ENCODE results near the gene AGBL3.
"Not testable (repeated sequence)": the region's sequence is repeated elsewhere in the genome, so short reads cannot be mapped to it uniquely, and the experiment has no call there.

DNA sequence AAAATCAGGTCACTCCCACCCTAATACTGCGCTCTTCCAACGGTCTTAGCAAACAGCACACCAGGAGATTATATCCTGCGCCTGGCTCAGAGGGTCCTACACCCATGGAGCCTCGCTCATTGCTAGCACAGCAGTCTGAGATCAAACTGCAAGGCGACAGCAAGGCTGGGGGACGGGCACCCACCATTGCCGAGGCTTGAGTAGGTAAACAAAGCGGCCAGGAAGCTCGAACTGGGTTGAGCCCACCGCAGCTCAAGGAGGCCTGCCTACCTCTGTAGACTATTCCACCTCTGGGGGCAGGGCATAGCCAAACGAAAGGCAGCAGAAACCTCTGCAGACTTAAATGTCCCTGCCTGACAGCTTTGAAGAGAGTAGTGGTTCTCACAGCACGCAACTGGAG is 80.7 kb downstream of the AGBL3 start:
- not testable (repeated sequence) for TF ChIP-seq MYC (IDR thresholded peaks at IDR 0.05; ENCODE audit: low read depth, low read length)
- TF ChIP-seq, protein P1, sequence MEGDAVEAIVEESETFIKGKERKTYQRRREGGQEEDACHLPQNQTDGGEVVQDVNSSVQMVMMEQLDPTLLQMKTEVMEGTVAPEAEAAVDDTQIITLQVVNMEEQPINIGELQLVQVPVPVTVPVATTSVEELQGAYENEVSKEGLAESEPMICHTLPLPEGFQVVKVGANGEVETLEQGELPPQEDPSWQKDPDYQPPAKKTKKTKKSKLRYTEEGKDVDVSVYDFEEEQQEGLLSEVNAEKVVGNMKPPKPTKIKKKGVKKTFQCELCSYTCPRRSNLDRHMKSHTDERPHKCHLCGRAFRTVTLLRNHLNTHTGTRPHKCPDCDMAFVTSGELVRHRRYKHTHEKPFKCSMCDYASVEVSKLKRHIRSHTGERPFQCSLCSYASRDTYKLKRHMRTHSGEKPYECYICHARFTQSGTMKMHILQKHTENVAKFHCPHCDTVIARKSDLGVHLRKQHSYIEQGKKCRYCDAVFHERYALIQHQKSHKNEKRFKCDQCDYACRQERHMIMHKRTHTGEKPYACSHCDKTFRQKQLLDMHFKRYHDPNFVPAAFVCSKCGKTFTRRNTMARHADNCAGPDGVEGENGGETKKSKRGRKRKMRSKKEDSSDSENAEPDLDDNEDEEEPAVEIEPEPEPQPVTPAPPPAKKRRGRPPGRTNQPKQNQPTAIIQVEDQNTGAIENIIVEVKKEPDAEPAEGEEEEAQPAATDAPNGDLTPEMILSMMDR (IDR thresholded peaks at IDR 0.05; ENCODE audit: low read depth, low read length), result not testable (repeated sequence)

Measured in NB4 (cell line).